GM19372 (cell line): Measurements from ENCODE around the gene SRC.
"Not testable (repeated sequence)": the region's sequence is repeated elsewhere in the genome, so short reads cannot be mapped to it uniquely, and the experiment has no call there.

Experiments used
- ATAC-seq: cut with Tn5 transposase; IDR thresholded peaks from one replicate; pipeline ENCODE4 v1.9.1; 2021; ENCODE audit warnings: mild to moderate bottlenecking, low read depth, moderate library complexity; ENCODE audit not compliant: unreplicated experiment

The SRC gene

GRCh38 chr20:37361336-37361735 is 15.4 kb downstream of the SRC start:
- no peak for ATAC-seq

DNA sequence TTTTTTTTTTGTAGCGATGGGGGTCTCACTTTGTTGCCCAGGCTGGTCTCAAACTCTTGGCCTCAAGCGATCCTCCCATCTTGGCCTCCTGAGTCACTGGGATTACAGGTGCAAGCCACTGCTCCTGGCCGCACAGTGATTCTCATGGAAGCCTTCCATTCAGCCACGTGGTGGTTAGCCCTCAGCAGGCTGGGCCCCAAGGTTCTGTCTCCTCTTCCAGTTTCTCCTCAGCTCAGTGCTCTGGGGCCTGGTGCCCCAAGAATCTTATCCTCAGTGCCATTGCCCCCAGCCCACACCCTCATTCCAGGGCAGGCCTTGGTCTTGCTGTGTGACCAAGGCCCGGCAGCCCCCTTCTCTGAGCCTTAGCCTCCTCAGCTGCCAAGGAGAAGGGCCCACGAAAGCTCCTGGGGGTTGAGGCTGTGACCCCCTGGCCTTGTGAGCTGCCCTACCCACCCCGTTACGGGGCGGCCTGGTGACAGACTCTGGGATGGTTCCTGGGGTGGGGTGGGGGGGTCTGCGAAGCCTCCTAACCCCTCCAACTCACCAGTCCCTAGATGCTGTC is 16.4 kb downstream of the SRC start:
- ATAC-seq, result no peak

GRCh38 chr20:37362821-37363220 is 16.9 kb downstream of the SRC start:
- ATAC-seq, result no peak

DNA sequence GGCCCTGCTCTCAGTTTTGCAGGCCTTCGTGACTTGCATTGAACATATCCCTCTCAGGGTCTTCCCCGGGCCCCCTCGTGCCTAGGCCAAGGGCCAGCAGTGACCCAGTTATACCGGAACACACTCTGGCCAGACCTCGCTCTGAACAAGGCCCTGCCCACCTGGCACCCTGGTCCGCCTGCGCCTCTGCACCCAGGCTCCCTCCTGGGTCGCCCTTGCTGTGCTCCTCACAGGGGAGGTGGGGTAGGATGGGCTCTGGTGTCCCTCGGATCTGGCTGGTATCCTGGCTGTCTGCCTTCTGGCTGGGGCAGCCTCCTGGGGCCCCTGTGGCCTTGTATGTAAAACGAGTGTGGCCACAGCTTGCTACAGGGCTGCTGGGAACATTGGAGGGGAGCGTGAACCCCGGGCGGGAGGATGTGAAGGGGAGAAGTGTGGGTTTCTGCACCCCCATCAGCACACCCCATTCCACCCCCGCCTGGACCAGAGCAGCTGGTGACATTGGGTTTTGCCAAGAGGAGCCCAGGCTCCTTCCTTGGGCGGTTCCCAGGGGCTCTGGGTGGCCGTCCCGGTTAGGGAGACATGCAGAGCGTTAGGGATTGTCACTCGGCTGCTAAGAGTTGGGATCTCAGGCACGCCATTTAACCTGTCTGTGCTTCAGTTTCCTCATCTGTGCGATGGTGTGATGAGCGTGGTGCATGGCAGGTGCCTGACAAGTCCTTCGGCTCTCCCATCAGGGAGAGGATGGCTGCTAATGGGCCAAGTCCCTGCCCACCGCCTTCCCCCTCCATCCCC is 17.5 kb downstream of the SRC start:
- no peak for ATAC-seq

DNA sequence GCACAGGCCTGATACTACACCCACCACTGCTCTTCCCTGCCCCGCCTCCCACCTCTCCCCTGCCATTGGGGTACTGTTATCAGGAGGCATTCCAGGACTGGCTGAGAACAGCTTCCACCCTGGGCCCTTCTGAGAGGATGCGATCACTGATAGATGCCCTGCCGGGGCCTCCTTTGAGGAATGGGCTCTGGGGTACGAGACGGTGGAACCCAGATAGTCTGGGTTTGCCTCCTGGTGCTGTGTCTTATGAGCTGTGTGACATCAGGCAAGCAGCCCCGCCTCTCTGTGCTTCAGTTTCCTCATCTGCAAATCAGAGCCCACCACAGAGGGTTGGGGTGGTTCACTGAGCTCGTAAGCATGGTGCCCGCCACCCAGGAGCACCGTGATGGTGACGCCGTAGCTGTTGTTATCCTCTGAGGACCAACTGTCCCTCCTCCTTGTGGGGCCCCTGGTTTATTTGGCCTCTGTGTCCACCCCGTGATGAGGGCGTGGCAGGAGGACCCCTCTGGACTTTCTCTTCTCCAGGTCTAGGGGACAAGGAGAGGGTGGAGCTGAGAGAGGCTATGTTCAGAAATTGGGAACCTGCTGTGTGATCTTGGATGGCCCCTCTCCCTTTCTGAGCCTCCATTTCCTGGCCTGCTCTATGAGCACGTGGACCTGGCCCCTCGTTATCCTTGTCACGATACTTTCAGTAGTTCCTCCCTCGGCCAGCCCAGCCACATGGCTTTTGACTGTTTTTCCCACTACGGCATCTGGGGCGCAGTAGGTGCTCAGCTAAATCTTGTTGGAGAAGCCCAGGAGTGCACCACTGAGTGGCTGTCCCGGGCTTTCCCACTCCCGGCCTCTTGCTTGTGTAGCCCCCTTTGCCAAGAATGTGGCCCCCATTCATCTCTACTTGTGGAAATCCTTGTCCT is 18.3 kb downstream of the SRC start:
- ATAC-seq, result no peak

DNA sequence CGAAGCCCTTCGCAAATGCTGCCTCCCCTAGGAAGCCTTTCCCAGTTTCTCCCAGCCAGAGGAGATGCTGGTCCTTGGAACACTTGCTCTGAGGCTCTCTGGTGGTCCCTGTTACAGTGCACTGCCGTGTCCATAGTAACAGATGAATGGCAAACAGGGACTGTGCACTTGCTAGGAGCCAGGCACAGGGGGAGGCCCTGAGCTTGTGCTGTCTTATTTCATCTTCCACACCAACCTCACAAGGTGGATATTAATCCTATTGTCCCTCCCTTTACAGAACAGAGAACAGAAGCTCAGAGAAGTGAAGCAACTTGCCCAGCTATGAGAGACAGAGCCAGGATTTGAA is 19.0 kb downstream of the SRC start:
- ATAC-seq, result no peak

DNA sequence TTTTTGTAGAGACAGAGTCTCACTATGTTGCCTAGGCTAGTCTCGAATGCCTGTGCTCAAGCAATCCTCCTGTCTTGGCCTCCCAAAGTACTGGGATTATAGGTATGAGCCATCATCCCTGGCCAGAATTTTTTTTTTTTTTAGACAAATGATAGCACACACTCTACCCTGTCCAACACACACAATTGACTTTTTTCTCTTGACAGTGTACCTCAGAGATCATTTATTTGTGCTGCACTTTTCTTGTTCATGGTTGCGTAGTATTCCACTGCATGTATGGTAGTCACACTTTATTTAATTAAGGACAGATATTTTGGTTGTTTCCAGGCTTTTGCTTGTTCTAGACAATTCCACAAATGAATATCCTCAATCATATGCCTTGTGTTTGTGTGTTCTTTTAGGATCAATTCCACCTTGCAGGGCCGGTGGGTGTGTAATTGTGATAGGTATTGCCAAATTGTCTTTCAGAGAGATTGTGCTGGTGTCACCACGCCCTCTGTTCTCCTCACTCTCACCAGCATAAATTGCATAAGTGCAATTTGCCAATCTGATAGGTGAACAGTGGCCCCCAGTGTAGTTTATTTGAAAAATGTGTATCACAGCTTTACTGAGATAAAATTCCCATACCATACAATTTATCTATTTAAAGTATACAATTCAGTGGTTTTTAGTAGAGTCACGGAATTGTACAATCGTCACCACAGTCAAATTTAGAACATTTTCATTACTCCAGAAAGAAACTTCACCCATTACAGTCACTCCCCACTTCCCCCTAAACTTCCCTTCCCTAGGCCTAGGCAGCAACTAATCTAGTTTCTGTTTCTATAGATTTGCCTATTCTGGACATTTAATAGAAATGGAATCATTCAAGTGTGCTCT is 20.1 kb downstream of the SRC start:
- ATAC-seq, result peak; percentile 67

- ATAC-seq, result no peak
Observed at GRCh38 chr20:37366743-37367142, 20.8 kb downstream of the SRC start.

DNA sequence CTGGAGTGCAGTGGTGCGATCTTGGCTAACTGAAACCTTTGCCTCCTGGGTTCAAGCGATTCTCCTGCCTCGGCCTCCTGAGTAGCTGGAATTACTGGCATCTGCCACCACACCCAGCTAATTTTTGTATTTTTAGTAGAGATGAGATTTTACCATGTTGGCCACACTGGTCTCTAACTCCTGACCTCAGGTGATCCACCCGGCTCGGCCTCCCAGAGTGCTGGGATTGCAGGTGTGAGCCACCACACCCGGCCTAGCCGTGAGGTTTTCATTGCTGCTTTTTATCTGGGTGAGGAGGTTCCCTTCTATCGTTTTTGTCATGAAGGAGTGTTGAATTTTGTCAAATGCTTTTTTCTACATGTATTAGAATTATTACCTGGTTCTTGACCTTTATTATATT is 23.9 kb downstream of the SRC start:
- ATAC-seq, result no peak

GRCh38 chr20:37371845-37372244 is 25.9 kb downstream of the SRC start:
- ATAC-seq, result not testable (repeated sequence)

GRCh38 chr20:37372441-37372840 is 26.5 kb downstream of the SRC start:
- no peak for ATAC-seq

GRCh38 chr20:37373020-37373598 is 27.2 kb downstream of the SRC start:
- ATAC-seq, result no peak

- no peak for ATAC-seq
Observed at GRCh38 chr20:37375227-37375626, 29.3 kb downstream of the SRC start.

GRCh38 chr20:37376324-37376723 is 30.4 kb downstream of the SRC start:
- no peak for ATAC-seq

DNA sequence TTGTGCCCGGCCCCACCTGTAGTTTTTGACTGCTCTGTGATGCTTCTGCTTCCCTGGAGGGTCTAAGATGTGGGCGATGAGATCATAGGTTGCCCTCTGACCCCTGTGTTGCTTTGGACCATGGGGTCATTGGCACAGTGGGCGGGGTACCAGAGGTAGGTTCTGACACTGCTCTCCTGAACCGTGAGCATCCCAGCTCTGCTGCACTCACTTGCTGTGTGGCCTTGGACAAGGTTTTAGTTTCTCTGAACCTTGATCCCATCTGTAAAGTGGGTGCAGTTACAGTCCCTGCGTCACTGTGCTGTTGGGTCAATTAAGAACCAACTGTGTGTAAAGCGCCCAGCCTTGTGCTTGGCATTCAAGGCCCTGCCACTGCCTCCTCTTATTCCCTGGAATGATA is 30.9 kb downstream of the SRC start:
- ATAC-seq, result no peak

- ATAC-seq, result no peak
Observed at GRCh38 chr20:37377346-37378081, 31.6 kb downstream of the SRC start.

- ATAC-seq, result no peak
Observed at GRCh38 chr20:37378420-37378784, 32.5 kb downstream of the SRC start.

DNA sequence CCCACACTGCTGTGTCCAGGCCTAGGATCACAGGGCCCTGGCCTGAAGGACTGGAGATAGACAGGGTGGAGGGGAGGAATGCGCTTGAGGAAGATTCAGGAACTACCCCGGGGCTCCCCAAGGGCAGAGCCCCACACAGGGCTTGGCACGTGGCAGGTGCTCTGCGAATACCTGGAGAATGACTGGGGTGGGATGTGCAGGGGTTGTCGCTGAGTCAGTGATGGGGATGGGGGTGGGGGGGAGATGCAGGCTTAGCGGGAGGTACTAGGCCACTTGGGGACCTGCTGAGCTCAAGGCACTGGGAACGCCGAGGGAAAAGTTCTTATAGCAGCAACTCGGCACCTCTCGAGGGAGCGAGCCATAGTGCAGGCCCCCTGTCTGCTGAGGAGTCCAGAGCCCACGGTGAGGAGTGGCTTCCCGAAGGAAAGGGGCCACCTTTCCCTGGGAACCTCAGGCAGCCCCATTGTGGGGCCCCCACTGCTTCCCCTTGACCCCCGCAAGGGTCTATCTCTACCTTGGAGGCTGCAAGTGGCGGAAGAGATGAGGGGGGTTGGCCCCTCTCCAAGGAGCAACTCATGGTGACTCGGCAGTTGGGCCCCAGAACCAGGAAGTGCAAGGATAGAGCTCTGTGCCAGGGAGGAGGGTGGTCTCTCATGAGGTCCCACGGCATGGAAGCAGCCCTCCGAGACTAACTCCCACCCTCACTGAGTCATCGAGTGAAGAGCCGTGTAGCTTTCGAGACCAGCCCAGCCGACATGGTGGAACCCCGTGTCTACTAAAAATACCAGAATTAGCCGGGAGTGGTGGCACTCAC is 33.1 kb downstream of the SRC start:
- ATAC-seq, result no peak
